Stimulated activated effector memory CD8-positive, alpha-beta T cell treated with anti-CD3 and anti-CD28 coated beads, Interleukin-12 subunit alpha, Interleukin-12 subunit beta, amount 100 ng/mL, for 72 hours (primary cell): Measurements from ENCODE around the gene MPDU1.
"Not testable (repeated sequence)": the region's sequence is repeated elsewhere in the genome, so short reads cannot be mapped to it uniquely, and the experiment has no call there.

Source experiments
- ATAC-seq: fragments of 150-1000 bp; cut with Tn5 transposase; 2 replicates; pipeline ENCODE4 v1.10.0; 2021
- DNase-seq, 2 donors: peaks; one replicate each; pipeline ENCODE4 v3.0.0; 2021 to 2022; ENCODE audit warnings: low spot score in 2 of 2
- H3K27ac Mint-ChIP-seq: one replicate; pipeline ENCODE4 v1.8.0; 2022; ENCODE audit warnings: mild to moderate bottlenecking, mixed read lengths
- H3K36me3 Mint-ChIP-seq: one replicate; pipeline ENCODE4 v1.8.0; 2022; ENCODE audit warnings: mild to moderate bottlenecking, mixed read lengths
- H3K4me1 Mint-ChIP-seq: one replicate; pipeline ENCODE4 v1.8.0; 2022; ENCODE audit warnings: mixed read lengths
- H3K4me3 Mint-ChIP-seq: one replicate; pipeline ENCODE4 v1.8.0; 2022; ENCODE audit warnings: mild to moderate bottlenecking, mixed read lengths
- H3K9me3 Mint-ChIP-seq: one replicate; pipeline ENCODE4 v1.8.0; 2022; ENCODE audit warnings: mixed read lengths

The MPDU1 gene

DNA sequence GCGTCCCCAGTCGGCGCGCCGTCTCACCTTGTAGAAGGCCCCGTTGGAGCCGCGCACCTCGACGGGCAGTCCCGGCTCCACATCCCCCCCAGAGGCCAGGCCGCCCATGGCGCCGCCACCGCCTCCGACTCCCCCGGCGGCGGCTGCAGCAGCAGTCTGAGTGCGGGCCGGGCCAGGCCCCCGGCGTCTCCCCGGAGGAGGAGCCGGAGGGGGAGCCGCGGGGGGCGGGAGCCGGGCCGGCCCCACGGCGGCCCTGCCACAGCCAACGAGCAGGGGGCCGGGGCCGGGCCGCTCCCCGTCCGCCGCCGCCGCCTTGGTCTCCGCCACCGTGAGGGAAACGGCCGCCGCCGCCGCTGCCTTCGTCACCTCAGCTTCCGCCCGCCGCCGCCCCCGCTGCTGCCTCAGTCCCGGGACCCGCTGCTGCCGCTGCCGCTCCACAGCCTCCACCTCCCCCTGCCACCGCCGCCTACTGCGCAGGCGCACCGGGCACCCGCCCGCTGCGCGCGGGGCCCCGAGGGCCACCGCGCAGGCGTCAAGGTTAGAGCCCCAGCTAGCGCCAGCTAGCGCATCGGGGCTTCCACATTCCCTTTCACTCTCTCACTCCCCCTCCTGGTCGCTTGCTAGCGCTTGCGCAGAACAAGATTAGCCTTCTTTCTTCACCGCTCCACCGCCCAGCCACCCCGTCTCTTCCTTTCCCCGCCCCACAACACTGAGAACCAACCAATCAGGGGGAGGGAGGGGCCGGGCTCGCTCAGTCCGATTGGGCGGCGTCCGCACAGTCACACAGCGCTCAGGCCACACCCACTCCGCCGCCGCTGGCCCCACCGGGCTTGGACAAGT, 31.0 kb downstream of the MPDU1 start, which contains the start of gene FXR2:
Gene FXR2, minus strand, starts transcription at position 473 of the 840 bp plus-strand sequence. Its CDS starts 365 bp downstream, at position 108.
- peaks cover 33% of the 10 kb centered on the region for H3K36me3 Mint-ChIP-seq
- peak within 1 kb of the TSS; percentile 90 for H3K27ac Mint-ChIP-seq
- DNase-seq (peak; percentile 97 to 99), ATAC-seq (peak; percentile 95)
- peak within 1 kb of the TSS; percentile 83 for H3K4me3 Mint-ChIP-seq
- H3K9me3 Mint-ChIP-seq, result no peaks in the 10 kb centered on the region
- H3K4me1 Mint-ChIP-seq, result peaks cover 37% of the 10 kb centered on the region

DNA sequence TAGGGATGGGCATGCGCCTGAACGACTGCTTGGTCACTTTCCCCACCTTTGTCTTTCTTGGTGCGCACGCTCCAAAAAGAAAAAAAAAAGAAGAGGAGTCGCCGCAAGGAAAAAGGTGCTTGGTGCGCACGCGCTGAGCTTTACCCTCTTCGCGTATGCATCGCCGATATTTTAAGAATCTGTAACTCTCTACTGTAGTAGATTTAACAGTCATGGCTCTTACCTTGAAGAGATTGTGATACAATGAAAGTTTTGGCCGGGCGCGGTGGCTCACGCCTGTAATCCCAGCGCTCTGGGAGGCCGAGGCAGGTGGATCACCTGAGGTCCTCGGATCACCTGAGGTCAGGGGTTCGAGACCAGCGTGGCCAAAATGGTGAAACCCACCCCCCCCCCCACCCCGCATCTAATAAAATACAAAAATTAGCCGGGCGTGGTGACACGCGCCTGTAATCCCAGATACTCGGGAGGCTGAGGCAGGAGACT, 31.7 kb downstream of the MPDU1 start:
- peaks cover 33% of the 10 kb centered on the region for H3K36me3 Mint-ChIP-seq
- peak overlapping the region; percentile 90 for H3K27ac Mint-ChIP-seq
- no peaks in the 10 kb centered on the region for H3K9me3 Mint-ChIP-seq
- no peak for ATAC-seq
- H3K4me1 Mint-ChIP-seq, result peaks cover 36% of the 10 kb centered on the region
- H3K4me3 Mint-ChIP-seq, result peak overlapping the region; percentile 83
- no peak for DNase-seq

DNA sequence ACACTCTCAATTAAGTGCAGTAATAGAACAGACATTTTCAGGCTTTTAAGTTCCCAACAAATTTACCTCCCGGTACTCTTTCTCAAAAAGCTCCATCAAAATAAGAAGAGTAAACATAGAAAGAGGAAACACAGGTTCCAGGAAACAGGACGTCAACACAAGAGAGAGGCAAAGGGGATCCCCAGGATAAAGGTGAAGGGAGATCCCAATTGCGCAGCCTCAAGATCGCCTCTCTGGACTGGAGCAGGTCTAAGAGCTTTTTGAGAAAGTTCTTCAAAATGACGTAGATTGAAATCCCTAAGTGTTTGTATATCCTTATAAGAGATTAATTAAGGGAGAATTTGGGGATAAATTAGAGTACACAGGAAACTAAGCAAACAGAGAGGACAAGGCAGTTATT, 35.0 kb downstream of the MPDU1 start:
- DNase-seq (no peak), ATAC-seq (no peak)
- no peak overlapping the region for H3K27ac Mint-ChIP-seq
- peaks cover 5% of the 10 kb centered on the region for H3K4me1 Mint-ChIP-seq
- no peaks in the 10 kb centered on the region for H3K9me3 Mint-ChIP-seq
- H3K4me3 Mint-ChIP-seq, result no peak overlapping the region
- peaks cover 9% of the 10 kb centered on the region for H3K36me3 Mint-ChIP-seq

DNA sequence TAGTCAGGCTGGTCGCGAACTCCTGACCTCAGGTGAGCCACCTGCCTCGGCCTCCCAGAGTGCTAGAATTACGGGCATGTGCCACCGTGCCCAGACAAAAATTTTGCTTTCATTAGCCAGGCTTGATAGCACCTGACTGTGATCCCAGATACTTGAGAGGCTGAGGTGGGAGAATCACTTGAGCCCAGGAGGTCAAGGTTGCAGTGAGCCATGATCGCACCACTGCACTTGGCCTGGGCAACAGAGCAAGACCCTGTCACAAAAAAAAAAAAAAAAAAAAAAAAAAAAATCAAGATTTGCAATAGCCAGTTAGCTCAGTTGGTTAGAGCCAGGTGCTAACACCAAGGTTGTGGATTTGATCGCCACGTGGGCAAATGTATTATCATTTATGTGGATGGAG, 37.2 kb downstream of the MPDU1 start:
- H3K36me3 Mint-ChIP-seq, result peaks cover 6% of the 10 kb centered on the region
- ATAC-seq (no peak), DNase-seq (no peak)
- H3K4me3 Mint-ChIP-seq, result no peak overlapping the region
- no peak overlapping the region for H3K27ac Mint-ChIP-seq
- H3K4me1 Mint-ChIP-seq, result no peaks in the 10 kb centered on the region
- no peaks in the 10 kb centered on the region for H3K9me3 Mint-ChIP-seq

DNA sequence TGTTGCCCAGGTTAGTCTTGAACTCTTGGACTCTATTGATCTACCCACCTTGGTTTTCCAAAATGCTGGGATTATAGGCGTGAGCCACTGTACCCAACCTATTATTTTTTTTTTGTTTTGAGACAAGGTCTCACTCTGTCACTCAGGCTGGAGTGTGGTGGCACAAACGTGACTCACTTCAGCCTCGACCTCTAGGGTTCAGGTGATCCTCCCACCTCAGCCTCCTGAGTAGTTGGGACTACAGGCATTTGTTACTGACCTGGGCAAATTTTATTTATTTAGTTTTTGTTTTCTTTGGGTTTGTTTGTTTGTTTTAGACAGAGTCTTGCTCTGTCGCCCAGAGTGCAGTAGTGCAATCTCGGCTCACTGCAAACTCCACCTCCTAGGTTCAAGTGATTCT, 40.0 kb downstream of the MPDU1 start:
- Mint-ChIP-seq H3K36me3 (peaks cover 18% of the 10 kb centered on the region), H3K4me1 (peaks cover 12% of the 10 kb centered on the region), H3K4me3 (no peak overlapping the region), H3K9me3 (no peaks in the 10 kb centered on the region), H3K27ac (no peak overlapping the region)
- no peak for ATAC-seq
- DNase-seq, result no peak

DNA sequence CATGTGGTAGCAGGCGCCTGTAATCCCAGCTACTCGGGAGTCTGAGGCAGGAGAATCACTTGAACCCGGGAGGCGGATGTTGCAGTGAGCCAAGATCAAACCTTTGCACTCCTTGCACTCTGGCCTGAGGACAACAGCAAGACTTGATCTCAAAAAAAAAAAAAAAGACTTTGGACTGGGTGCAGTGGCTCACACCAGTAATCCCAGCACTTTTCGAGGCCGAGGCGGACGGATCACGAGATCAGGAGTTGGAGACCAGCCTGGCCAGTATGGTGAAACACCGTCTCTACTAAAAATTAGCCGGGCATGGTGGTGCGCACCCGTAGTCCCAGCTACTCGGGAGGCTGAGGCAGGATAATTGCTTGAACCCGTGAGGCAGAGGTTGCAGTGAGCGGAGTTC, 42.1 kb downstream of the MPDU1 start:
- not testable (repeated sequence) for ATAC-seq, H3K27ac Mint-ChIP-seq, H3K9me3 Mint-ChIP-seq, DNase-seq
- Mint-ChIP-seq H3K4me3 (peak overlapping the region; percentile 85), H3K36me3 (peaks cover 18% of the 10 kb centered on the region), H3K4me1 (peaks cover 12% of the 10 kb centered on the region)

DNA sequence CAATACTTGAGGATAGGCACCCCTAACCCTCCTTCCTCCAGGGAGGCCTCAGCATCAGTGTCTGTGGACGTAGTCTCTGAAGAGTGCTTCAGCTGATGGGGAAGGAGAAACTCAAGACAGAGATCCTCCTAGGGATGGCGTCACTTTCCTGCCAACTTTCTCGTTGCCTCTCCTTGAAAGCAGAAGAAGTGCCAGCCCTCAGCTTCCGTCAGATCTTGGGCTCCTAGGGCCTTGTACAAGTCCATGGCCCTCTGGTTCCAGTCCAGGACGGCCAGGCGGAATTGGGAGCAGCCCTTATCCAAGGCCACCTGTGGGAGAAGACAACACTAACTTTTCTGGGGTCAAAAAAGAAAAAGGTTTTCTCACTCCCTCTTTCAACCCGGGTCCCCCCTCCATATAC, 42.7 kb downstream of the MPDU1 start:
- no peak for DNase-seq
- ATAC-seq, result no peak
- Mint-ChIP-seq H3K9me3 (no peaks in the 10 kb centered on the region), H3K36me3 (peaks cover 18% of the 10 kb centered on the region), H3K4me3 (peak overlapping the region; percentile 85), H3K4me1 (peaks cover 12% of the 10 kb centered on the region), H3K27ac (no peak overlapping the region)

DNA sequence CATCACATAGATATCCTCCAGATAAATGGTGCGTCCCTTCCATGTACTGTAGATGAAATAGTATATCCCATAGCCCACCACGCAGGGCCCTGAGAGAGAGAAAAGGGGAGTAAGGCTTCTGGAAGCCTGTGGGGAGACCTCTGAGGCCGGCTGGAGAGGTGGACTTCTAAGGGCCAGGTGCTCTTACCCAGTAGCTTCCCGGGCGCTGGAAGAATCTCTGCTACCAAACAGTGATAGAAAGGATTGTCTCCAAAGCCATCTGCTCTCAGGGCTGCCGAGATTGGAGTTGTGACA, 43.3 kb downstream of the MPDU1 start:
- DNase-seq (no peak), ATAC-seq (no peak)
- H3K27ac Mint-ChIP-seq, result peak overlapping the region; percentile 78
- H3K9me3 Mint-ChIP-seq, result no peaks in the 10 kb centered on the region
- peaks cover 12% of the 10 kb centered on the region for H3K4me1 Mint-ChIP-seq
- peaks cover 18% of the 10 kb centered on the region for H3K36me3 Mint-ChIP-seq
- H3K4me3 Mint-ChIP-seq, result peak overlapping the region; percentile 85

DNA sequence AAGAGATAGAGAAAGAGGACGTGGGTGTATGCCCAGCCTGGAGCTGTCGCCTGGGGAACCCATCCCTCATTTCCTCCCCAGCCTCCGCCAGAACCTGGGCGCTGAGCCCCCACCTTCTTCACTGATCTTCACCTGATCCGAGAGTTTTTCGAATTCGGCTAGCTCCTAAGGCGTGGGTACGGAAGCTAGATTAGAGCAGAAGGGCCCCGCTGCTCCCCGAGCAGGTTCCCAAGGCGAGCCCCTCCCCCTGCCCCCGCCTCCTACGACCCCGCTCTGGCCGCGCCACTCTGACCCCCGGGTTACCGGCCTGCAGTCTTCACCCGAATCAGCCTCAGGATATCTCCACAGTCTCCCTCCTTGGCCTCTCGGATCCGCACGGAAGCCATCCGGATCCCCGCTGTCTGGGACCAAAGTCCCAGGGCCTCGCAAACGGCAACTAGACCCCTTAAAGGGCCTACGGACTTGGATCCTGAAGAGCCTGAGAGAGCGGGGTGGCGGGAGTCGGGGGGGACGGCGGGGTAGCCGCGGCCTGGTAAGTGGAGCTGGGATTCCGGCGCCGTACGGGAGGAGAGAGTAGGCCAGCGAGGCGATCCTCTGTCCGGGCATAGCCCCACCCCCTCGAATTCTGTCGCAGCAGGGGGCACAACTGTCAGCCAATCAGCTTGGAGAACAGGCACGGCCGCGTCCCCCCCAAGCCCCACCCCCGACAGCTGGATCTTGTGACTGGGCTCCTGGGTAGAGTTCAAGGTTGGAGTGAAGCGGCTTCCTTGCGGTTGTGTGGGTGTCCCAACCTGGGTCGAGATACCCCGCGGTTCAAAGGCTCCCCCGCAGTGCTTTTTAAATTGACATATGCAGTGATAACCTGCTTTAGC, 43.8 kb downstream of the MPDU1 start, which contains the start of gene SAT2:
Gene SAT2, minus strand, starts transcription at position 572 of the 872 bp plus-strand sequence. Its CDS starts 186 bp downstream, at position 386.
- Mint-ChIP-seq H3K36me3 (peaks cover 18% of the 10 kb centered on the region), H3K27ac (peak within 1 kb of the TSS; percentile 78), H3K9me3 (no peaks in the 10 kb centered on the region), H3K4me1 (peaks cover 12% of the 10 kb centered on the region), H3K4me3 (peak within 1 kb of the TSS; percentile 85)
- peak; percentile 96 for ATAC-seq
- peak; percentile 65 to 90 for DNase-seq

DNA sequence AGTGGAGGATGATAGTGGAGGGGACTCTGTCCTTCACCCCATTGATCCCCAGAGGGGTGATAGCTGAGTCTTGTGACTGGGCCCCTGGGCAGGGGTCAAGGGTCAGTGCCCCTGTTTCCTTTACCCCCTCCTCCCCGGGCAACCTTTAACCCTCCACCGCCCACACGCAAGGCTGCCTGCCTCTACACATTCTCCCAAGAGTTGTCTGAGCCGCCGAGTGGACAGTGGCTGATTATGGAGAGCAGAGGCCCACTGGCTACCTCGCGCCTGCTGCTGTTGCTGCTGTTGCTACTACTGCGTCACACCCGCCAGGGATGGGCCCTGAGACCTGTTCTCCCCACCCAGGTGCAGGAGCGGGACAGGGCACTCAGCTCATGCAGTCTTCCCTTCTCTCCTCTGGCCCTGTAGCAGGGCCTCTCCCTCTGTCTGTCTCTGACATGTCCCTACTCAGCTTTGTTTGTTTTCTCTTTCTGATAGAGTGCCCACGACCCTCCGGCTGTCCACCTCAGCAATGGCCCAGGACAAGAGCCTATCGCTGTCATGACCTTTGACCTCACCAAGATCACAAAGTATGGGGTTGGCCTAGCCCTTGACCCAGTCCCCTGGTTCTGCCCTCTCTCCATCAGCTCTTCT, 46.4 kb downstream of the MPDU1 start, which contains the start of gene SHBG:
Gene SHBG, plus strand, starts transcription at position 197 of the 633 bp plus-strand sequence. Its CDS starts 38 bp downstream, at position 235.
- no peaks in the 10 kb centered on the region for H3K9me3 Mint-ChIP-seq
- H3K36me3 Mint-ChIP-seq, result peaks cover 18% of the 10 kb centered on the region
- H3K4me1 Mint-ChIP-seq, result peaks cover 12% of the 10 kb centered on the region
- H3K27ac Mint-ChIP-seq, result peak within 1 kb of the TSS; percentile 2
- no peak for ATAC-seq
- DNase-seq, result no peak
- no peak within 1 kb of the TSS for H3K4me3 Mint-ChIP-seq

DNA sequence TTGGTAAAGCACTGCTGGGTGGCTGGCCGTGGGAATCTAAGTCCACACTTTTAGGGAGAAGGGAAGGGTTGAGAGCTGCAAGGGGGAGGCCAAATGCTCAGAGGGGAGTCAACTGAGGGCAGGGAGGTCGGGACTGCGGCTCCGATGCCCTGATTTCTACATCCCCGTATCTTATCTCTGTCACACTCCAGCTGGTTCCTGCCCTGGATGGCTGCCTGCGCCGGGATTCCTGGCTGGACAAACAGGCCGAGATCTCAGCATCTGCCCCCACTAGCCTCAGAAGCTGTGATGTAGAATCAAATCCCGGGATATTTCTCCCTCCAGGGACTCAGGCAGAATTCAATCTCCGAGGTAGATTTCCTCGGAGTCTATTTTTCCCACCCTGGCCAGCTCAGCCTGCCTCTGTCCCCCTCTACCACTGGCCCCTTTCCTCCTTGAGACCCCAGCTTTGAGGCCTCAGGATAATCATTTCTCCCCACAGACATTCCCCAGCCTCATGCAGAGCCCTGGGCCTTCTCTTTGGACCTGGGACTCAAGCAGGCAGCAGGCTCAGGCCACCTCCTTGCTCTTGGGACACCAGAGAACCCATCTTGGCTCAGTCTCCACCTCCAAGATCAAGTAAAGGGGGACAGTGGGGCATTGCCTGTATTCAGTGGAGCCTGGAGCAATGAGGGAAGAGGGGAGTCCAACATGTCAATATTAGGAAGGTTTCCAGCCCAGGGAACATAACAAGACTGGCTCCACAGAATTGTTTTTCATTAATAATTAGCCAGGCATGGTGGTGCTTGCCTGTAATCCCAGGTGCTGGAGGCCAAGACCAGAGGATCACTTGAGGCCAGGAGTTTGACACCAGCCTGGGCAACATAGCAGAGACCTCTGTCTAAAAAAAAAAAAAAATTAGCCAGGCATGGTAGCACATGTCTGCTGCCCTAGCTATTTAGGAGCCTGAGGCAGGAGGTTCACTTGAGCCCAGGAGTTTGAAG, 48.0 kb downstream of the MPDU1 start:
- Mint-ChIP-seq H3K4me3 (no peak overlapping the region), H3K36me3 (peaks cover 6% of the 10 kb centered on the region), H3K27ac (peak overlapping the region; percentile 40), H3K4me1 (peaks cover 5% of the 10 kb centered on the region), H3K9me3 (no peaks in the 10 kb centered on the region)
- ATAC-seq (no peak), DNase-seq (no peak)

DNA sequence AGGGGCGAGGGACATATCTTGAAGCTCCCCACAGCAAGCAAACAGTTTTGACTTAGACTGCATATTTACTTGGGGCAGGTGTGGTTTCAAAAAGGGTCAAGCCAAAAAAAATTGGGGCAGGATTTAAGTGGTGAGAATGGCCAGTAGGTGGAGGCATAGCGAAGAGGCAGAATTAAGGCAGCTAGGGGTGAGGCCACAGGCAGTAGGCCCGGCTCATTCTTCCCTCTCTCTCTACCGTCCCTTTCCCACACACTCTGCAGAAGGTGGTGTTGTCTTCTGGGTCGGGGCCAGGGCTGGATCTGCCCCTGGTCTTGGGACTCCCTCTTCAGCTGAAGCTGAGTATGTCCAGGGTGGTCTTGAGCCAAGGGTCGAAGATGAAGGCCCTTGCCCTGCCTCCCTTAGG, 48.8 kb downstream of the MPDU1 start:
- Mint-ChIP-seq H3K27ac (peak overlapping the region; percentile 40), H3K4me3 (no peak overlapping the region), H3K36me3 (peaks cover 6% of the 10 kb centered on the region)

DNA sequence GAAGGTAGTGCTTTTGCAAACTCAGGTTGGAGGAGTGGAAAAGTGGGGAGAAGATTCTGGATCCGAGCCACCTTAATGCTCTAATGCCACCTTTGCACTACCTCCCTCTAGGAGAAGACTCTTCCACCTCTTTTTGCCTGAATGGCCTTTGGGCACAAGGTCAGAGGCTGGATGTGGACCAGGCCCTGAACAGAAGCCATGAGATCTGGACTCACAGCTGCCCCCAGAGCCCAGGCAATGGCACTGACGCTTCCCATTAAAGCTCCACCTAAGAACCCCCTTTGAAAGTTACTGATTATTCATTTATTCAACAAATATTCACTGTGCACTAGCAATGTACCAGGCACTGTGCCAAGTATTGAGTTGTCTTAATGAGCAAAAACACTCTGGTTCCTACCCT, 49.4 kb downstream of the MPDU1 start:
- Mint-ChIP-seq H3K4me3 (no peak overlapping the region), H3K36me3 (peaks cover 5% of the 10 kb centered on the region), H3K27ac (peak overlapping the region; percentile 35), H3K4me1 (no peaks in the 10 kb centered on the region), H3K9me3 (no peaks in the 10 kb centered on the region)
- DNase-seq (no peak), ATAC-seq (no peak)

More for the DNA sequence above, 48.8 kb downstream of the MPDU1 start:
- DNase-seq (no peak), ATAC-seq (peak; percentile 46)
- Mint-ChIP-seq H3K4me1 (no peaks in the 10 kb centered on the region), H3K9me3 (no peaks in the 10 kb centered on the region)

DNA sequence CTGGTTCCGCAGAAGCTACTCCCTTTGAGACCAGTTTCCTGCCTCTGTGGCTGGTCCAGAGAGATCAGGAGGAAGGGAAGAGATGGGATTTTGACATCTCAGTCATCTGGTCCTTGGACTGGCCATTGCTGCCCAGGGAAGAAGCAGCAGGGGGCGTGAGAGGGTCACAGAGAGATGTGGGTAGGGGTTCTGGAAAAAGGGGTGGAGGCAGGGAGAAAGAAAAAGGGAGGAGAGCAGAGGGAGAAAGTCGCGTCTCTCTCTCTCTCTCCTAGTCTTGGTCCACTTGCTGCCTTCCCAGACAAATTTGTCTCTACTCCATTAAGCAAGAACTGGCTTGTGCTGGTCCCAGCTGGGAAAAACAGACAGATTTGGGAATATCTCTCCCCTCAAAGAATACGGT, 50.7 kb downstream of the MPDU1 start:
- H3K27ac Mint-ChIP-seq, result no peak overlapping the region
- no peaks in the 10 kb centered on the region for H3K4me1 Mint-ChIP-seq
- no peaks in the 10 kb centered on the region for H3K36me3 Mint-ChIP-seq
- H3K9me3 Mint-ChIP-seq, result no peaks in the 10 kb centered on the region
- ATAC-seq (no peak), DNase-seq (no peak)
- H3K4me3 Mint-ChIP-seq, result no peak overlapping the region
